ENCODE results near the gene WRAP73.

The WRAP73 gene

DNA sequence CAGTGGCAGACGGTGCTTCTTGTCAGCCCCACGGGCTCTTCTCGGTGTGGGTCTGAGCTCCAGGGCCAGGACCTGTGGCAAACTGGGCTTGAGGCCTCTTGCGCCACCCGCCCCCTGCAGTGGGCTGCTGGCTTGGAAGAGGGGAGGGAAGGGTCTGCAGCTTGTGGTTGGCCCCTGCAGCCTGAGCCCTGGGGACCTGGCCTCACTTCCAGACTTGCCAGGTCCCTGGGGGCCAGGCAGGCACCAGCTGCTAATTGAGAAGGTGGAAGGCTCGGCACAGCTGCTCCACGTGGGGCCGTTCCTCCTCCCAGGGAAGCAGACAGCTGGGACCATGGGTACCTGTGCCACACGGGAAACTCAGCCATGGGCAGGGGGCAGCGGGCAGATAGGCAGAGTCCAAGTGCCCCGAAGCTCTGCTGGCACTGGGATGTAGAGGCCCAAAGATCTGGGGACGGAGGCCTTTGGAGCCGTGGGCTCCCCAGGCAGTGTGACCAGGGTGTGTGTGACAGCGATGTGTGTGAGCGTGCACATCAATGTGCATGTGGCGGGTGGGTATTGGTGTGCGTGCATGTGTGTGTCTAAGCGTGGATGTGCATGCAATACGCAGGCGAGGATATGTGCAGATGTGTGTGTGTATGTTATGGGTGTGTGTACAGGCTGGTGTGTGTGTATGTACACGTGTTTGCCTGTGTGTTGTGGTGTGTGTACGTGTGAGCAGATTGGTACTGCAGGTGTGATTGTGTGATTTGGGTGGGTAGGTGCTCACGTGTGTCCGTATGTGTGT, 41.7 kb upstream of the WRAP73 start:
- WGBS, 2 experiments, result 92 to 93% methylated on average over 24 of the region's 24 CpGs
- Histone ChIP-seq H3K9me3 (ENCODE audit: control insufficient read depth, low read length) (no peaks in the 10 kb centered on the region), H3K27me3 (ENCODE audit: control insufficient read depth, insufficient read depth, low read length, poor library complexity, severe bottlenecking) (peaks cover 34% of the 10 kb centered on the region), H3K4me1 (ENCODE audit: control insufficient read depth, insufficient read depth, low read length) (peaks cover 16% of the 10 kb centered on the region), H3K27ac (ENCODE audit: insufficient read depth, low read depth, low read length, poor library complexity, severe bottlenecking) (no peak overlapping the region), H3K4me3 (ENCODE audit: insufficient read depth, low read depth, low read length) (no peak overlapping the region), H3K36me3 (ENCODE audit: control insufficient read depth, insufficient read depth, low read length) (no peaks in the 10 kb centered on the region)

DNA sequence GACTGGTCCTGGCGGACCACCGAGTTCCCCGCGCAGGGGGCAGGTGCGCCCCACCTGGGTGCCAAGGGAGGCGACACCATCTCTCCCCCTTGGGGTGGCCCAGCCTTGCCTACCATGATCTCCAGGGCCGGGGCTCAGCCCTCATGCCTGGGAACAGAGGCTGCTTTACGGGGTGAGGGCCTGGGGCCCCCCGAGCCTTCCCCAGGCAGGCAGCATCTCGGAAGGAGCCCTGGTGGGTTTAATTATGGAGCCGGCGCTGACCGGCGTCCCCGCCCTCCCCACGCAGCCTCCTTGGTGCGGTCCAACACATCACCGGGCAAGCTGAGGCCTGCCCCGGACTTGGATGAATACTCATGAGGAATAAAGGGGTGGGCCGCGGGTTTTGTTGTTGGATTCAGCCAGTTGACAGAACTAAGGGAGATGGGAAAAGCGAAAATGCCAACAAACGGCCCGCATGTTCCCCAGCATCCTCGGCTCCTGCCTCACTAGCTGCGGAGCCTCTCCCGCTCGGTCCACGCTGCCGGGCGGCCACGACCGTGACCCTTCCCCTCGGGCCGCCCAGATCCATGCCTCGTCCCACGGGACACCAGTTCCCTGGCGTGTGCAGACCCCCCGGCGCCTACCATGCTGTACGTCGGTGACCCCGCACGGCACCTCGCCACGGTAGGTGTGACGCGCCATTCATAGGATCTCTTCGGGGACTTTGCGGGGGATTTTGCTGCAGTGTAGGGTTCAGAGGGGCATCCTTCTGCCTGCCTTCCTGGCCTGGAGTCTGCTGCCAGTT, 40.6 kb upstream of the WRAP73 start:
- 94% methylated on average over 50 of the region's 50 CpGs for WGBS, 2 experiments
- H3K9me3 ChIP-seq (ENCODE audit: control insufficient read depth, low read length), result no peaks in the 10 kb centered on the region
- H3K36me3 ChIP-seq (ENCODE audit: control insufficient read depth, insufficient read depth, low read length), result no peaks in the 10 kb centered on the region

DNA sequence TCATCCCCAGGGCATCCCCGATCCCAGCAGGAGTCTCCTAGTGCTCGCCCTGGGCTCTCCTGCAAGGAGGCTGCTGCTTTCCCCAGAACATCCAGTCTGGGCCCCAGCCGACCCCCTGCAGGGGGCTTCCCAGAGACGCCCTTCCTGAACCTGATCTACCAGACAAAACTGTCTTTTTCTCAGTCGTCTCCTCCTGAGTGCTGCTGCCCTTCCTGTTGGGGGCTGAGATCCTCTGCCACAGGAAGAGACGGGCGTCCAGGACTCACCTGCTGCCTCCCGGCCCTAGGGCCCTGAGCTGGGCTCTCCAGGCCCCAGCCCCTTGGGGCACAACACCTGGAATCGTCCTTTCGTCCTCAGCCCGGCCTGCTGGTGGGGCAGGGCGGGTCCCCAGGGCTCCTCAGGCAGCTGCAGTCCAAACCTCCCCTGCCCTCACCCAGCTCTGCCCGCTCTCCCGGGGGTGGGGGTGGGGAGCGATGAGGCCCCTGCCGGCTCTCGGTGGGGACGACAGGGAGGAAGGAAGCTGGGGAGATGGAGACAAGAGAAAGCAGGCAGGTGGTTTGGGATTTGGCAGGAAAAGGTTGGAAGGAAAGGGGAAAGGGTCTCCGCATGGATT, 39.3 kb upstream of the WRAP73 start:
- Histone ChIP-seq H3K9me3 (ENCODE audit: control insufficient read depth, low read length) (no peaks in the 10 kb centered on the region), H3K27me3 (ENCODE audit: control insufficient read depth, insufficient read depth, low read length, poor library complexity, severe bottlenecking) (peaks cover 36% of the 10 kb centered on the region)
- 56 to 57% methylated on average over 18 to 19 of the region's 19 CpGs for WGBS, 2 experiments

More for the DNA sequence above, 40.6 kb upstream of the WRAP73 start:
- Histone ChIP-seq H3K27ac (ENCODE audit: insufficient read depth, low read depth, low read length, poor library complexity, severe bottlenecking) (no peak overlapping the region), H3K27me3 (ENCODE audit: control insufficient read depth, insufficient read depth, low read length, poor library complexity, severe bottlenecking) (peaks cover 30% of the 10 kb centered on the region), H3K4me1 (ENCODE audit: control insufficient read depth, insufficient read depth, low read length) (peaks cover 16% of the 10 kb centered on the region), H3K4me3 (ENCODE audit: insufficient read depth, low read depth, low read length) (no peak overlapping the region)

DNA sequence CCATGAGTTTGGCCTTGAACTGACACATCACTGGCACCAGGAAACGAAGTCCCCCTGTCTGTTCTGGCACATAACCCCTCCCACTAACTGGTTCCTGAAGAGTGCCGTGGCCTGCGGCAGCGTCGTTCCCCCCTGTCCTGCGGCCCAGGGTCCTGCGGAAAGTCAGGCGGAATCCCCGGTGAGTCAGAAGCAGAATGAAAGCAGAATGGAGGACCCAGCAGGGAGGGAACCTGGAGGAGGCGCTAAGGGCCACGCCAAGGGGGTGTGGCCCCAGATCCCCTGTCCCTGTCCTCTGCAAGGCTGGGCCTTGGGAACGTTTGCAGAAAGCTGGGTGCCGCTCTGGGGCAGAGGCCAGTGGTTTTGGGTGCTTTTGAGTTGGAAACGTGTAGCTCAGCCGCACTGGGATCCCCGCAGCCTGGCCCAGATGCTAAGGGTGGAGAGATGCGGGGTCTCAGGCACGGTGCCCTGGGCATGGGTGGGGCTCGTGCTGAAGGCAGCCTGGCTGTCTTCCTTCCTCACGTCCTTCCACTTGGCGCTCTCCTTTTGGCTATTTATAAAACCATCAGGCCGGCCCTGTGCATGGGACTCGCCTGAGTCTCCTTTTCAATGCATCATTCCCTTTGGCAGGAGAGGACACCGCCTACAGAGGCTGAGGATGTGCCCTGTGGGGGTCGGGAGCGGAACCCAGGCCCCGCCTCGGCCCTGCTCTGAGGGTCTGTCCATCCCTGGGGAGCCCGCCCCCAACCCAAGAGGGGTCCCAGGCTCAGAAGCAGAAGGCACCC, 38.6 kb upstream of the WRAP73 start:
- no peaks in the 10 kb centered on the region for H3K36me3 ChIP-seq (ENCODE audit: control insufficient read depth, insufficient read depth, low read length)
- no peak overlapping the region for H3K27ac ChIP-seq (ENCODE audit: insufficient read depth, low read depth, low read length, poor library complexity, severe bottlenecking)
- H3K27me3 ChIP-seq (ENCODE audit: control insufficient read depth, insufficient read depth, low read length, poor library complexity, severe bottlenecking), result peaks cover 43% of the 10 kb centered on the region
- H3K4me3 ChIP-seq (ENCODE audit: insufficient read depth, low read depth, low read length), result no peak overlapping the region
- 44 to 51% methylated on average over 29 of the region's 29 CpGs for WGBS, 2 experiments
- no peaks in the 10 kb centered on the region for H3K9me3 ChIP-seq (ENCODE audit: control insufficient read depth, low read length)
- H3K4me1 ChIP-seq (ENCODE audit: control insufficient read depth, insufficient read depth, low read length), result peaks cover 16% of the 10 kb centered on the region

More for the DNA sequence above, 39.3 kb upstream of the WRAP73 start:
- Histone ChIP-seq H3K4me1 (ENCODE audit: control insufficient read depth, insufficient read depth, low read length) (peaks cover 16% of the 10 kb centered on the region), H3K27ac (ENCODE audit: insufficient read depth, low read depth, low read length, poor library complexity, severe bottlenecking) (no peak overlapping the region), H3K4me3 (ENCODE audit: insufficient read depth, low read depth, low read length) (no peak overlapping the region), H3K36me3 (ENCODE audit: control insufficient read depth, insufficient read depth, low read length) (no peaks in the 10 kb centered on the region)

DNA sequence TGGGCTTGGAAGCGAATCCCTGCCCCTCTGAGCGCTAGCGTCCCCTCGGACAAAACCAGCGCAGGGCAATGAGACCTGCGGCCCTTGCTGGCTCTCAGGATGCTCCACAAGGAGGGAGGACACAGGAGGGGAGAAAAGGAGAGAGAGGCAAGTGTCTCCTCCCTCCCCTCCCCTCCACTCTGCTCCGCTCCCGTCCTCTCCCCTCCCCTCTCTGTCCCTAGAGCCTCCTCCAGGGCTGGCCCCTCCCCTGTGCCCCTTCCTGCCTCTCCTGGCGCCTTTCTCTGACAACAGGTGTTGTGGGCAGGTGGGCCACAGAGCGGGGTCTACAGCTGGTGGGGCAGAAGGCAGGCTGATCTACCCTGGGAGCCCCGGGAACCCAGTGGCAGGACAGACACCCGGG, 37.6 kb upstream of the WRAP73 start:
- Histone ChIP-seq H3K4me3 (ENCODE audit: insufficient read depth, low read depth, low read length) (no peak overlapping the region), H3K4me1 (ENCODE audit: control insufficient read depth, insufficient read depth, low read length) (peaks cover 16% of the 10 kb centered on the region), H3K36me3 (ENCODE audit: control insufficient read depth, insufficient read depth, low read length) (no peaks in the 10 kb centered on the region), H3K9me3 (ENCODE audit: control insufficient read depth, low read length) (no peaks in the 10 kb centered on the region), H3K27me3 (ENCODE audit: control insufficient read depth, insufficient read depth, low read length, poor library complexity, severe bottlenecking) (peaks cover 50% of the 10 kb centered on the region), H3K27ac (ENCODE audit: insufficient read depth, low read depth, low read length, poor library complexity, severe bottlenecking) (no peak overlapping the region)
- WGBS, 2 experiments, result 66 to 67% methylated on average over 12 of the region's 12 CpGs

DNA sequence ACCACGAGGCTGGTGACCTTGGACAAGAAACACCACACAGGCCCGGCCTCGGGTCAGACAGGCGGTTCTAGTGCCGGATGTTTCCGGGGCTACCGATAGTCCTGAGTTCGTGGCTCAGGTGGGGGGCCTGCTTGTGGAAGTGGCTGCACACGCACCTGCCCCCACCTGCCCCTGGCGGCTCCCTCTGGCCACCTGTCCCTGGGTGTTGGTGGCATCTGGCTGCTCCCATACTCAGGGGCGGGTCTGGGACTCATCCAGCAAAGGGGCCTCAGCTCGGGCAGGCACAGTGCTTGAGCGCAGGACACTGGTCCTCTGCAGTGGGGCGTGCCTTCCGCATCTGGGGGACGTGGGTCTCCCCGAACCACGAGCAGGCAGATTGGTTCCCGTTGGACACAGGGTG, 36.0 kb upstream of the WRAP73 start:
- no peak overlapping the region for H3K27ac ChIP-seq (ENCODE audit: insufficient read depth, low read depth, low read length, poor library complexity, severe bottlenecking)
- H3K36me3 ChIP-seq (ENCODE audit: control insufficient read depth, insufficient read depth, low read length), result no peaks in the 10 kb centered on the region
- H3K4me3 ChIP-seq (ENCODE audit: insufficient read depth, low read depth, low read length), result no peak overlapping the region
- peaks cover 50% of the 10 kb centered on the region for H3K27me3 ChIP-seq (ENCODE audit: control insufficient read depth, insufficient read depth, low read length, poor library complexity, severe bottlenecking)
- H3K9me3 ChIP-seq (ENCODE audit: control insufficient read depth, low read length), result no peaks in the 10 kb centered on the region
- WGBS, 2 experiments, result 87 to 89% methylated on average over 19 of the region's 19 CpGs
- peaks cover 16% of the 10 kb centered on the region for H3K4me1 ChIP-seq (ENCODE audit: control insufficient read depth, insufficient read depth, low read length)

DNA sequence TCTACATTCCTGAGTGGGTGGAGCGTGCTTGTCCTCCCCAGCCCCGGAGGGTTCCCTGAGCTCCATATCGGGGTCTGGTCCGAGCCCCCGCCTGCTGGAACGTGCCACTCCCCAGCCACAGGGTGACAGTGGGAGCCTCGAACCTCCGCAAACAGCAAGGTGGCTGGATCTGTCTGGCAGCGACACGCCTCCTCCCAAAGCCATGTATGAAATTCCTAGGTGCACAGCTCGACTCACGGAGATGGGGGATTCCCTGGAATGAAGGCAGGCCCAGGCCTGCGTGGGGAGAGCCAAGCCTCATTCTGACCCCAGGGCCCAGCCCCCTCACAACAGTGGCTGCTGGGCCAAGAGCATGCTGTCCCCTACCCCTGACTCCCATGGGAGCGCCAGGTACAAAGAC, 35.3 kb upstream of the WRAP73 start:
- Histone ChIP-seq H3K4me3 (ENCODE audit: insufficient read depth, low read depth, low read length) (no peak overlapping the region), H3K9me3 (ENCODE audit: control insufficient read depth, low read length) (no peaks in the 10 kb centered on the region), H3K27ac (ENCODE audit: insufficient read depth, low read depth, low read length, poor library complexity, severe bottlenecking) (no peak overlapping the region), H3K4me1 (ENCODE audit: control insufficient read depth, insufficient read depth, low read length) (peaks cover 16% of the 10 kb centered on the region), H3K27me3 (ENCODE audit: control insufficient read depth, insufficient read depth, low read length, poor library complexity, severe bottlenecking) (peaks cover 50% of the 10 kb centered on the region), H3K36me3 (ENCODE audit: control insufficient read depth, insufficient read depth, low read length) (no peaks in the 10 kb centered on the region)
- 88 to 90% methylated on average over 14 of the region's 14 CpGs for WGBS, 2 experiments

DNA sequence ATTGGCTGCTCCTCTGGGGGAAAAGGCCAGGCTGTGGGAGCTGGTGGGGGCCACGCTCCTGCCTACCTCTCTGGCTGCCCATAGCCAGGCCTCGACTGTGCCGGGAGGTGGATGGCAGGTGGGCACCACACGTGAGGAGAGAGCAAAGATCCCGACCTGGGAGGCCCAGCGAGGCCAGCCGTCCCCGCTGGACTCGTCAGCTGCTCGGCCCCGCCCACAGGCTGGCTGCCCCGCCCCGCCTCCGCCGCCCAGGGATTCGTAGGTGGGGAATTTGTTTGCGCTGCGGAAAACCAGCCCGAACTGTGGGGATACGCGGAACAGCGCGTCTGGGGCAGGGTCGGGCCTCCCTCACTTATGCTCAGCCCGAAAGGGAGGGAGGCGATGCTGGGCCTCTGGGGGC, 34.1 kb upstream of the WRAP73 start:
- Histone ChIP-seq H3K27me3 (ENCODE audit: control insufficient read depth, insufficient read depth, low read length, poor library complexity, severe bottlenecking) (peaks cover 45% of the 10 kb centered on the region), H3K4me1 (ENCODE audit: control insufficient read depth, insufficient read depth, low read length) (peaks cover 11% of the 10 kb centered on the region), H3K4me3 (ENCODE audit: insufficient read depth, low read depth, low read length) (no peak overlapping the region), H3K27ac (ENCODE audit: insufficient read depth, low read depth, low read length, poor library complexity, severe bottlenecking) (no peak overlapping the region), H3K36me3 (ENCODE audit: control insufficient read depth, insufficient read depth, low read length) (no peaks in the 10 kb centered on the region), H3K9me3 (ENCODE audit: control insufficient read depth, low read length) (no peaks in the 10 kb centered on the region)
- 8% methylated on average over 26 of the region's 26 CpGs for WGBS, 2 experiments

DNA sequence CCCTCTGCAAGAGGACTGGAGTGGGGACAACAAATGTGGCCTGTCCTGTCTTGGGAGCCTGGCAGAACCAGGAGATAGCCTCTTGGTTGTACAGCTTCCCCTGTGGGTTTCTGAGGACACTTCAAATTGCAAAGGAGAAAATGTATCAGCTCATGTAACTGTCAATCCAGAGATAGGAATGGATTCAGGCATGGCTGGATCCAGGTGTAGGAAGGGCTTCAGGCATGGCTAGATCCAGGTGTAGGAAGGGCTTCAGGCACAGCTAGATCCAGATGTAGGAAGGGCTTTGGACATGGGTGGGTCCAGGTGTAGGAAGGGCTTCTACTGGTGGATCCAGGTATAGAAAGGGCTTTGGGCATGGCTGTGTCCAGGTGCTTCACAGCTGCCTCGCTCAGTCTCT, 33.3 kb upstream of the WRAP73 start:
- H3K36me3 ChIP-seq (ENCODE audit: control insufficient read depth, insufficient read depth, low read length), result no peaks in the 10 kb centered on the region
- H3K9me3 ChIP-seq (ENCODE audit: control insufficient read depth, low read length), result no peaks in the 10 kb centered on the region
- 95 to 97% methylated on average over 1 of the region's 1 CpG for WGBS, 2 experiments
- H3K27me3 ChIP-seq (ENCODE audit: control insufficient read depth, insufficient read depth, low read length, poor library complexity, severe bottlenecking), result peaks cover 37% of the 10 kb centered on the region
- H3K4me1 ChIP-seq (ENCODE audit: control insufficient read depth, insufficient read depth, low read length), result peaks cover 3% of the 10 kb centered on the region
- H3K27ac ChIP-seq (ENCODE audit: insufficient read depth, low read depth, low read length, poor library complexity, severe bottlenecking), result no peak overlapping the region
- H3K4me3 ChIP-seq (ENCODE audit: insufficient read depth, low read depth, low read length), result no peak overlapping the region
